Prostate gland (tissue), 2 donors: Measurements from ENCODE around the gene TRIM15.

Experiments
- CTCF ChIP-seq, 4 experiments: fragments of 200-600 bp in 2 of 4; fragments of 450-650 bp in 2 of 4; sonication (generic) in 2 of 4; IDR thresholded peaks; 1 replicate in 3 of 4; 2 replicates in 1 of 4; pipeline ENCODE4 v1.5.1; 2016 to 2019; ENCODE audit warnings: antibody characterized with exemption in 4 of 4, mild to moderate bottlenecking in 2 of 4, moderate library complexity in 2 of 4
- POLR2A ChIP-seq: fragments of 450-650 bp; IDR thresholded peaks from one replicate; pipeline ENCODE4 v1.6.1; 2016; ENCODE audit warnings: antibody characterized with exemption, mild to moderate bottlenecking

GRCh38 chr6:30156774-30157173 is 6.6 kb upstream of the TRIM15 start:
- no peak for TF ChIP-seq POLR2A
- TF ChIP-seq CTCF (IDR thresholded peaks at IDR 0.05): no peak
